Measurements from ENCODE around the gene WDFY1. TPM values are rescaled to one million over a fixed set of nuclear protein-coding genes. Genes with fewer than 3 reads are reported as not detected.

Gene WDFY1
- total and polyA plus RNA-seq, 9 of the 15 experiments (the other 6 are each of a cell fraction or from before 2014, with no cell fraction given): 5.4 to 27.6 (median 17.5) TPM

DNA sequence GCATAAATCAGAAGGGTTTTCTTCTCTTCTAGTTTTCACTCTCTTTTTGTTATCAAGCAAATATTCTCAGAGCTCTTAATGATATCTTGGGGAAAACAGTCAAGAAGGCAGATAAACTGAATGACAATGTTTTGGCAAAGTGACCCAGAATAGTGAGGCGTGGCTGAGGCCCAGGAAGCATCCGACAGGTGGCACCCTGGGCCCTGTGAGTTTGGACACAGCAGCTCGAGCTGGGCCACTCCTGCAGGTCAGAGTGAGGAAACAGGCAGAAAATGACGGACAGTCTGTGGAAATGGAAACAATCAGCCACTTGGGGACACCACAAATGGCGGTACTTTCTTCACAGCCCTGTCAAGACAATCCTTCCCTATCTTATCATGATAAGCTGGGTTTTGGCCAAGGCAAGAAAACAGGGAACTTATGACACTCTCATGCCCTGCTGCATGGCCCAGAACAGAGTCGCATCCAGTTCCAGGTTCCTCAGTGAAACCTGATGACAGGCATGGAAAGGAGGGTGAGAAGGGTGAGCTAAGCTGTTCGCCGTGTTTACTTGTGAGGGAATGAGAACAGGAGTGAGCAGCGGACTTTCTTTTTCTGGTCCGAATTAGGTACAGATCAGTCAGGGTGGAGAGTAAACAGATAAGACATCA is 44.2 kb upstream of the WDFY1 start (continued):
- TF ChIP-seq CTCF (IDR thresholded peaks at IDR 0.05 in 2 of 3, conservative IDR thresholded peaks at IDR 0.05 in 1 of 3; ENCODE audit: insufficient read depth in 2 of 3, low read depth in 1 of 3, low read length in 3 of 3) (peak; percentile 46 to 56 (median 52)), POLR3G (IDR thresholded peaks at IDR 0.05; ENCODE audit: extremely low read depth, insufficient read length, insufficient replicate concordance) (no peak)
- TF ChIP-seq, protein P1, sequence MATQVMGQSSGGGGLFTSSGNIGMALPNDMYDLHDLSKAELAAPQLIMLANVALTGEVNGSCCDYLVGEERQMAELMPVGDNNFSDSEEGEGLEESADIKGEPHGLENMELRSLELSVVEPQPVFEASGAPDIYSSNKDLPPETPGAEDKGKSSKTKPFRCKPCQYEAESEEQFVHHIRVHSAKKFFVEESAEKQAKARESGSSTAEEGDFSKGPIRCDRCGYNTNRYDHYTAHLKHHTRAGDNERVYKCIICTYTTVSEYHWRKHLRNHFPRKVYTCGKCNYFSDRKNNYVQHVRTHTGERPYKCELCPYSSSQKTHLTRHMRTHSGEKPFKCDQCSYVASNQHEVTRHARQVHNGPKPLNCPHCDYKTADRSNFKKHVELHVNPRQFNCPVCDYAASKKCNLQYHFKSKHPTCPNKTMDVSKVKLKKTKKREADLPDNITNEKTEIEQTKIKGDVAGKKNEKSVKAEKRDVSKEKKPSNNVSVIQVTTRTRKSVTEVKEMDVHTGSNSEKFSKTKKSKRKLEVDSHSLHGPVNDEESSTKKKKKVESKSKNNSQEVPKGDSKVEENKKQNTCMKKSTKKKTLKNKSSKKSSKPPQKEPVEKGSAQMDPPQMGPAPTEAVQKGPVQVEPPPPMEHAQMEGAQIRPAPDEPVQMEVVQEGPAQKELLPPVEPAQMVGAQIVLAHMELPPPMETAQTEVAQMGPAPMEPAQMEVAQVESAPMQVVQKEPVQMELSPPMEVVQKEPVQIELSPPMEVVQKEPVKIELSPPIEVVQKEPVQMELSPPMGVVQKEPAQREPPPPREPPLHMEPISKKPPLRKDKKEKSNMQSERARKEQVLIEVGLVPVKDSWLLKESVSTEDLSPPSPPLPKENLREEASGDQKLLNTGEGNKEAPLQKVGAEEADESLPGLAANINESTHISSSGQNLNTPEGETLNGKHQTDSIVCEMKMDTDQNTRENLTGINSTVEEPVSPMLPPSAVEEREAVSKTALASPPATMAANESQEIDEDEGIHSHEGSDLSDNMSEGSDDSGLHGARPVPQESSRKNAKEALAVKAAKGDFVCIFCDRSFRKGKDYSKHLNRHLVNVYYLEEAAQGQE (IDR thresholded peaks at IDR 0.05; ENCODE audit: borderline replicate concordance): 0 out of 2 replicates have a peak, but pooled peaks have one; percentile 33
- TF ChIP-seq, protein P1 (CRISPR knock-in tag; IDR thresholded peaks at IDR 0.05; ENCODE audit: low read depth): no peak
- TF ChIP-seq, protein P2, sequence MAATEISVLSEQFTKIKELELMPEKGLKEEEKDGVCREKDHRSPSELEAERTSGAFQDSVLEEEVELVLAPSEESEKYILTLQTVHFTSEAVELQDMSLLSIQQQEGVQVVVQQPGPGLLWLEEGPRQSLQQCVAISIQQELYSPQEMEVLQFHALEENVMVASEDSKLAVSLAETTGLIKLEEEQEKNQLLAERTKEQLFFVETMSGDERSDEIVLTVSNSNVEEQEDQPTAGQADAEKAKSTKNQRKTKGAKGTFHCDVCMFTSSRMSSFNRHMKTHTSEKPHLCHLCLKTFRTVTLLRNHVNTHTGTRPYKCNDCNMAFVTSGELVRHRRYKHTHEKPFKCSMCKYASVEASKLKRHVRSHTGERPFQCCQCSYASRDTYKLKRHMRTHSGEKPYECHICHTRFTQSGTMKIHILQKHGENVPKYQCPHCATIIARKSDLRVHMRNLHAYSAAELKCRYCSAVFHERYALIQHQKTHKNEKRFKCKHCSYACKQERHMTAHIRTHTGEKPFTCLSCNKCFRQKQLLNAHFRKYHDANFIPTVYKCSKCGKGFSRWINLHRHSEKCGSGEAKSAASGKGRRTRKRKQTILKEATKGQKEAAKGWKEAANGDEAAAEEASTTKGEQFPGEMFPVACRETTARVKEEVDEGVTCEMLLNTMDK (IDR thresholded peaks at IDR 0.05; ENCODE audit: borderline replicate concordance, insufficient read depth, low read depth, low read length, poor library complexity, severe bottlenecking): peak; percentile 48

Data from K562 (cell line).